CD4-positive, alpha-beta T cell (primary cell): ENCODE results near the gene KLK1. TPM values are rescaled to one million over a fixed set of nuclear protein-coding genes. Genes with fewer than 3 reads are reported as not detected.

Experiments used
- ATAC-seq: fragments of 200-7000 bp; cut with Tn5 transposase; one replicate; pipeline ENCODE4 v1.10.0; 2022; ENCODE audit warnings: mild to moderate bottlenecking; ENCODE audit not compliant: poor library complexity
- CTCF ChIA-PET: fragments of 350-600 bp; sonication (Branson Sonifier 250); formaldehyde crosslinking; loops from one replicate; lab custom pipeline; 2021; ENCODE audit warnings: antibody characterized with exemption, inconsistent platforms; lab: Charles Lee
- POLR2A ChIA-PET: fragments of 350-600 bp; sonication (Branson Sonifier 250); formaldehyde crosslinking; loops from one replicate; lab custom pipeline; 2021; ENCODE audit warnings: antibody characterized with exemption, inconsistent platforms; lab: Charles Lee
- DNase-seq, 14 experiments: peaks; one replicate each; pipeline ENCODE4 v3.0.0-alpha.2; 2013 to 2020; ENCODE audit warnings: mixed read lengths in 2 of 14
- H3K27ac ChIP-seq, 2 donors: one replicate each; pipeline versions ENCODE4 v1.5.1 to v1.7.0; 2013; ENCODE audit warnings: low read length in 2 of 2, low read depth in 1 of 2, mild to moderate bottlenecking in 1 of 2
- H3K27me3 ChIP-seq, 2 experiments: 1 replicate in 1 of 2; 2 replicates in 1 of 2; pipeline versions ENCODE4 v1.6.1 to v1.7.0; 2013; ENCODE audit warnings: low read length in 2 of 2, control low read depth in 1 of 2, mild to moderate bottlenecking in 1 of 2, moderate library complexity in 1 of 2; ENCODE audit not compliant: insufficient read depth in 2 of 2, control insufficient read depth in 1 of 2
- H3K36me3 ChIP-seq: one replicate; pipeline ENCODE4 v1.6.1; 2013; ENCODE audit warnings: low read length, control low read depth; ENCODE audit not compliant: insufficient read depth
- H3K4me1 ChIP-seq: one replicate; pipeline ENCODE4 v1.6.1; 2013; ENCODE audit warnings: low read length, control low read depth; ENCODE audit not compliant: insufficient read depth
- H3K4me3 ChIP-seq: one replicate; pipeline ENCODE4 v1.5.1; 2013; ENCODE audit warnings: mild to moderate bottlenecking, low read length, moderate library complexity
- H3K9me3 ChIP-seq, 2 experiments: 1 replicate in 1 of 2; 2 replicates in 1 of 2; pipeline versions ENCODE4 v1.6.1 to v1.7.0; 2013; ENCODE audit warnings: low read length in 2 of 2, mild to moderate bottlenecking in 2 of 2, control low read depth in 1 of 2, moderate library complexity in 1 of 2; ENCODE audit not compliant: control insufficient read depth in 1 of 2, insufficient read depth in 1 of 2
- H3K27ac Mint-ChIP-seq: one replicate; pipeline ENCODE4 v1.8.0; 2020; ENCODE audit warnings: mixed read lengths
- H3K27me3 Mint-ChIP-seq: one replicate; pipeline ENCODE4 v1.8.0; 2021; ENCODE audit warnings: mixed read lengths
- H3K36me3 Mint-ChIP-seq: one replicate; pipeline ENCODE4 v1.8.0; 2021; ENCODE audit warnings: low read depth, mixed read lengths
- H3K4me1 Mint-ChIP-seq: one replicate; pipeline ENCODE4 v1.8.0; 2021; ENCODE audit warnings: low read depth, mixed read lengths
- H3K4me3 Mint-ChIP-seq: one replicate; pipeline ENCODE4 v1.8.0; 2020; ENCODE audit warnings: mild to moderate bottlenecking, mixed read lengths
- H3K9me3 Mint-ChIP-seq: one replicate; pipeline ENCODE4 v1.8.0; 2020; ENCODE audit warnings: mixed read lengths
- CTCF ChIP-seq: fragments of 200-600 bp; IDR thresholded peaks from one replicate; pipeline ENCODE4 v1.8.0; 2022; ENCODE audit warnings: antibody characterized with exemption, mild to moderate bottlenecking
- intact Hi-C, 2 experiments: fragments of 100-400 bp; cut with DNase I in 1 of 2; cut with micrococcal nuclease in 1 of 2; formaldehyde crosslinking; loops; one replicate each; pipeline versions ENCODE4 v1.15.1 to v1.9.0; 2023 to 2025; cut with DNase I, micrococcal nuclease
- total RNA-seq, 174 experiments: library from RNA in 2 of 174; stranded (reverse) in 2 of 174; gene quantifications; one replicate each; pipeline ENCODE4 v1.2.3 and lab custom pipeline; 2021 to 2026

Gene KLK1
- total RNA-seq, 2 experiments from 2014 or later: not detected

GRCh38 chr19:50859849-50860248 is 36.3 kb upstream of the KLK1 start:
- peaks cover 63% of the 10 kb centered on the region for H3K27me3 Mint-ChIP-seq
- H3K4me1 Mint-ChIP-seq: no peaks in the 10 kb centered on the region
- ChIA-PET POLR2A (no interaction called here), CTCF (no interaction called here)
- no peaks in the 10 kb centered on the region for H3K9me3 ChIP-seq
- H3K9me3 Mint-ChIP-seq: peaks cover 6% of the 10 kb centered on the region
- H3K4me3 Mint-ChIP-seq: no peak overlapping the region
- DNase-seq (no peak), ATAC-seq (no peak)
- no peak for TF ChIP-seq CTCF
- no peak overlapping the region for H3K4me3 ChIP-seq
- H3K27me3 ChIP-seq: peaks cover 16 to 43% of the 10 kb centered on the region in 2 experiments
- H3K27ac ChIP-seq: no peak overlapping the region
- H3K36me3 Mint-ChIP-seq: no peaks in the 10 kb centered on the region
- H3K4me1 ChIP-seq: no peaks in the 10 kb centered on the region
- H3K27ac Mint-ChIP-seq: no peak overlapping the region
- no peaks in the 10 kb centered on the region for H3K36me3 ChIP-seq
- intact Hi-C loops: no loop called here

GRCh38 chr19:50858886-50859285 is 35.3 kb upstream of the KLK1 start:
- H3K4me1 Mint-ChIP-seq: no peaks in the 10 kb centered on the region
- H3K27ac Mint-ChIP-seq: no peak overlapping the region
- no peak overlapping the region for H3K4me3 Mint-ChIP-seq
- H3K9me3 Mint-ChIP-seq: peaks cover 6% of the 10 kb centered on the region
- H3K4me1 ChIP-seq: no peaks in the 10 kb centered on the region
- ChIA-PET CTCF (no interaction called here), POLR2A (no interaction called here)
- H3K9me3 ChIP-seq: no peaks in the 10 kb centered on the region
- H3K27ac ChIP-seq: no peak overlapping the region
- ATAC-seq (no peak), DNase-seq (no peak)
- peaks cover 18 to 53% of the 10 kb centered on the region in 2 experiments for H3K27me3 ChIP-seq
- H3K4me3 ChIP-seq: no peak overlapping the region
- H3K27me3 Mint-ChIP-seq: peaks cover 69% of the 10 kb centered on the region
- TF ChIP-seq CTCF: no peak
- intact Hi-C loops: no loop called here
- no peaks in the 10 kb centered on the region for H3K36me3 Mint-ChIP-seq
- H3K36me3 ChIP-seq: no peaks in the 10 kb centered on the region

DNA sequence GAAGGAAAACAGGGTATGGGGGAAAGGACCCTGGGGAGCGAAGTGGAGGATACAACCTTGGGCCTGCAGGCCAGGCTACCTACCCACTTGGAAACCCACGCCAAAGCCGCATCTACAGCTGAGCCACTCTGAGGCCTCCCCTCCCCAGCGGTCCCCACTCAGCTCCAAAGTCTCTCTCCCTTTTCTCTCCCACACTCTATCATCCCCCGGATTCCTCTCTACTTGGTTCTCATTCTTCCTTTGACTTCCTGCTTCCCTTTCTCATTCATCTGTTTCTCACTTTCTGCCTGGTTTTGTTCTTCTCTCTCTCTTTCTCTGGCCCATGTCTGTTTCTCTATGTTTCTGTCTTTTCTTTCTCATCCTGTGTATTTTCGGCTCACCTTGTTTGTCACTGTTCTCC is 33.8 kb upstream of the KLK1 start:
- ChIA-PET CTCF (no interaction called here), POLR2A (no interaction called here)
- Mint-ChIP-seq H3K36me3 (no peaks in the 10 kb centered on the region), H3K27me3 (peaks cover 75% of the 10 kb centered on the region), H3K27ac (no peak overlapping the region), H3K9me3 (peaks cover 6% of the 10 kb centered on the region), H3K4me1 (no peaks in the 10 kb centered on the region), H3K4me3 (no peak overlapping the region)
- Histone ChIP-seq H3K36me3 (no peaks in the 10 kb centered on the region), H3K4me1 (no peaks in the 10 kb centered on the region), H3K9me3 (no peaks in the 10 kb centered on the region), H3K27ac (no peak overlapping the region), H3K4me3 (no peak overlapping the region), H3K27me3 (peaks cover 16 to 53% of the 10 kb centered on the region in 2 experiments)
- DNase-seq (no peak), ATAC-seq (no peak)
- intact Hi-C loops: no loop called here
- no peak for TF ChIP-seq CTCF
